ENCODE data around the gene FAAP24.
"Not testable (repeated sequence)": the region's sequence is repeated elsewhere in the genome, so short reads cannot be mapped to it uniquely, and the experiment has no call there.

Gene FAAP24

DNA sequence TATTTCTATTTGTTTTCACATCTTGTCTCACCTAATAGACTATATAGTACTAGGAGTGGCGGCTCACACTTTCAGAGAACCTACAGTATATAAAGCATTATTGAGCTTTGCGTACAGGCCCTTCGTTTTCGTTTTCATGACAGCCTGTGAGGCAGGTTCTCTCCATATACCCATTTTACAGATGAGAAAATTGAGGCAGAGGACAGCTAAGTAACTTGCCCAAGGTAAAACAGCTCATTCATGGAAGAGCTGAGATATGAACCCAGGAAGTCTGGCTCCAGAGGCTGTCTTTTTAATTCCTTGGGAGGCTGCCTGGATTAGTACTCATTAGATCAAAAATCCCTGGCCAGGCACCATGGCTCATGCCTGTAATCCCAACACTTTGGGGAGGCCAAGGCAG lies 28.9 kb downstream of the FAAP24 start:
- no peak for DNase-seq

DNA sequence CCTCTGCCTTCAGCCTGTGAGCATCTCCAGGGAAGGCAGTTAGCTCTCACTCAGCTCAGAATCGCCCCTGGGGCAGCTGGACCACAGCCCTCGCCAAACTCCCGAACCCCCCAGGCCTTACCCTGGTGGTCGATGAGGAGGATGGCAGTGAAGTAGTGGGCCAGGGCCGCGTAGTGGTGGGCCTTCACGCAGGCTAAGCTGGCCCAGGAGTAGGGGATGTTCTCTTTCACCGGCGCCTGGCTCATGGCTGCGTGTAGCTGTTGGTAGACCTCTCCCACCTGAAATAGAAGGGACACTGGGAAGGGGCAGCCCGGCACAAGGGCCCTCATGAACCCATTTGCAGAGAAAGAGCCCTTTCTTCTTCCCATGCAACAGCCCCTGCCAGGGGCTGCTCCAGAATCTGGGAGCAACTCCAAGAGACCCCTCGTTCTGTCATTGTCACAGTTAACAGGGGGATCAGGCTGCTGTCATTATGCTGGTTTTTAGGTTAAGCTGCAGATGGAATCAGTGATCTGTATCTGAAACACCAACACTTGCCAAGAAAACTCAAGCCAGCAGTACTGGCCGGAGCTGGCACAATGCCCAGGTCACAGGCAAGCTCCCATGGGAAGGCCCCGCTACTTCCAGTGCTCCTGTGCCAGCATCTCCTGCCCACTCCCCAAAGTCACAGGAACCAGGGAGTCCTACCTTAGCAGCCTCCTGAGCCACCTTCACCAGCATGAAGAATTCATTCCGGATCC lies 30.3 kb downstream of the FAAP24 start:
- DNase-seq = not testable (repeated sequence)

GRCh38 chr19:33003424-33004024 lies 31.5 kb downstream of the FAAP24 start:
- not testable (repeated sequence) for DNase-seq

GRCh38 chr19:33005440-33005839 lies 33.4 kb downstream of the FAAP24 start:
- DNase-seq = no peak

DNA sequence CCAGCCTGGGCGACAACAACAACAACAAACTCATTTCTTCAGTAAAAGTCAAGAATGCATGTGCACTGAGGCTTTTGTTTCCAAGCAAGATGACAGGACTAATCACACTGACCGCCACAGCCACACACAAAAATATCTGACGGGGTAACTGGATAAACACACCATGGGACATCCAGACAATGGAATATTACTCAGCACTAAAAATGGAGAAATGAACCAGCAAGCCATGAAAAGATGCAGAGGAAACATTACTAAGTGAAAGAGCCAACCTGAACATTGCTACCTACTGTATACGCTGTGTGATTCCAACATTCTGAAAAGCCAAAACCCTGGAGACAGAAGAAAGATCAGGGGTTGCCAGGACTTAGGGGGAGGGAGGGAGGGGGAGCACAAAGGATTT lies 36.7 kb downstream of the FAAP24 start:
- no peak for DNase-seq

DNA sequence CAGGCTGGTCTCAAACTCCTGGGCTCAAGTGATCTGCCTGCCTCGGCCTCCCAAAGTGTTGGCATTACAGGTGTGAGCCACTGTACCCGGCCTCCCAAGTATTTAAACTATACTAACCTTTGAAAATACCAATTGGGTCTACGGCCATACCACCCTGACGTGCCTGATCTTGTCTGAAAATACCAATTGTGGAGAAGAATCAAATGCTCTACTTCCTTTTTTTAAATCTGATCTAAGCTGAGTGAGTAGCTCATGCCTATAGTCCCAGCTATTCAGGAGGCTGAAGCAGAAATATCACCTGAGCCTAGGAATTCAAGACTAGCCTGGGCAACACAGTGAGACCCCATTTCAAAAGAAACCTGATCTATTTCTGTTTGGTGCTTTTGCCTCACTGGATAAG lies 38.8 kb downstream of the FAAP24 start:
- not testable (repeated sequence) for DNase-seq

GRCh38 chr19:33022472-33023116 lies 50.6 kb downstream of the FAAP24 start:
- no peak for DNase-seq

DNA sequence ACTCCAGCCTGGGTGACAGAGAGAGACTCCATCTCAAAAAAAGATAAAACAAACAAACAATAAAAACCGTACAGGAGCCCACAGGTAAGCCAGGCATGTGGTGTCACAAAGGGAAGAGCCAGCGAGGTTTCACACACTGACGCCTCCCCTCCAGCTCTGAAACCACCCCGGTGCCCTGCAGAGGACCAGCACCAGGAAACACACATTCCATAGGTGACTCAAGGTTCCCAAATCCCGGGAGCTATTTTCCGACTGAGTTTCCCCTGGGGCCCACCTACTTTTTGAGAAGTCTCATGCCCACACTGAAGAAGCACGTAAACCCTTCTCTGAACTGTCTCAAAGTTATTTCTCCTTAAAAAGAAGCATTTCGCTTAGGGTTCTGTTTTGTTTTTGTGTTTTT lies 52.4 kb downstream of the FAAP24 start:
- no peak for DNase-seq

- not testable (repeated sequence) for DNase-seq
These were observed 53.6 kb downstream of the FAAP24 start for GRCh38 chr19:33025468-33026238.

- DNase-seq = not testable (repeated sequence)
These were observed 54.6 kb downstream of the FAAP24 start for GRCh38 chr19:33026602-33027001.

Data from NCI-H524 (cell line).